ENCODE results near the gene ABCF2. TPM values are rescaled to one million over a fixed set of nuclear protein-coding genes. Genes with fewer than 3 reads are reported as not detected.

The ABCF2 gene
- total and polyA plus RNA-seq, 2 of the 13 experiments (the other 11 are each of a cell fraction or from before 2014, with no cell fraction given), result 16.3 to 42.5 TPM

DNA sequence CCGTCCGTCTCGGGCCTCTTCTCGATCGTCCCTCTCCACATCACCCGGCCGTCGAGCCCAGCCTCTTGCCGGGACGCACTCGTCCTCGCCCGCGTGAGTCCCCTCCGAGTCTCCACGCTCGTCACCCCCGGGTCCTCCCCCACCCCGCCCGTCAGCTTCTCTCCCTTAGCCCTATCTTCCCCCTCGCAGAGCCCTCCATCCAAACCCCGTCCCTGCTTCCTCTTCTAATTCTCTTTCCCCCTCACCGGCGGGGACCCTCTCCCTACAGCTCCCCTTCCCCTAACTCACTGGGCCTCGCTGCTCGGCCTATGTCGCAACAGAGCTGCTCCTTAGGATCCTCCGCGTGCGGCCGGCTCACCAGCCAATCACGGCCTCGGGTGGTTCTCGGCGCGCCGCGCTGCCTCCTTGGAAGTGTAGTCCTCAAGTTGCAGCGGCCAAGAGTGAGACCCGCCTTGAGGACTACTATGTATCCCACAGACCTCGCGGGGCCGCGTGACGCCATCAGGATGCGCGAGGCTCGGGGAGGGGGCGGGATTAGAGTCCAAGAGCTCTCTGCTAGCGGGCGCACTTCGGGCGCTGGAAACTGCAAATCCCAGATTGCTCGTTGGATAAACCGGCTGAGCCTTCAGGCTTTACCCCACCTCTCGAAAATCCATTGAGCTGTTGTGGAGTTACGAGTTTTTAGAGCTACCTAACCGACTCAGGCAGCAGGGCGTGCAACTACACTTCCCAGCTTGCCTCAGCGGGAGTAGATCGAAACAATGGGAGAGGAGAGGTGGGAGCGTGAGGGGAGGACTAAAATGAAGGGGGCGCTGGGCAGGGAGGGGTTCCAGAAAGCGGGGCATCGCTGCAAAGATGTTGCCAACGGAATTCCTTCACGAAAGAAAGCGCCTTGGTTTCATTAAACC, at the start of gene ABCF2 (continued):
- TF ChIP-seq MAZ (IDR thresholded peaks at IDR 0.05; ENCODE audit: borderline replicate concordance, low read depth, low read length) (peak; percentile 97), MAZ (CRISPR knock-in tag; IDR thresholded peaks at IDR 0.05; ENCODE audit: low read depth) (peak; percentile 63; the same call in 1 of the 2 replicates), ZNF660 (CRISPR knock-in tag; IDR thresholded peaks at IDR 0.05; ENCODE audit: borderline replicate concordance, low read depth) (no peak), SMAD3 (CRISPR knock-in tag; IDR thresholded peaks at IDR 0.05) (0 out of 2 replicates have a peak, but pooled peaks have one; percentile 38), ZNF772 (CRISPR knock-in tag; IDR thresholded peaks at IDR 0.05) (0 out of 2 replicates have a peak, but pooled peaks have one; percentile 16), MAFF (IDR thresholded peaks at IDR 0.05; ENCODE audit: low read depth, low read length) (no peak), HNRNPLL (IDR thresholded peaks at IDR 0.05; ENCODE audit: low read depth, low read length, poor library complexity, severe bottlenecking) (peak; percentile 53), SMARCE1 (IDR thresholded peaks at IDR 0.05; ENCODE audit: borderline replicate concordance) (no peak), TEAD3 (CRISPR knock-in tag; optimal IDR thresholded peaks at IDR 0.05; ENCODE audit: borderline replicate concordance) (peak; percentile 34), MED1 (CRISPR knock-in tag; IDR thresholded peaks at IDR 0.05) (peak; percentile 39), ZBTB1 (CRISPR knock-in tag; IDR thresholded peaks at IDR 0.05; ENCODE audit: borderline replicate concordance) (no peak), ZNF33B (CRISPR knock-in tag; IDR thresholded peaks at IDR 0.05) (0 out of 2 replicates have a peak, but pooled peaks have one; percentile 22), POGZ (CRISPR knock-in tag; IDR thresholded peaks at IDR 0.05) (peak; percentile 74), HNF4G (IDR thresholded peaks at IDR 0.05; ENCODE audit: borderline replicate concordance, low read depth, low read length) (peak; percentile 43; the same call in 1 of the 2 replicates), HNF4G (CRISPR knock-in tag; IDR thresholded peaks at IDR 0.05; ENCODE audit: borderline replicate concordance, low read depth) (no peak; the same call in 1 of the 2 replicates), U2AF2 (IDR thresholded peaks at IDR 0.05; ENCODE audit: low read depth, low read length) (no peak), ZNF709 (CRISPR knock-in tag; IDR thresholded peaks at IDR 0.05) (peak; percentile 82), NFYC (CRISPR knock-in tag; IDR thresholded peaks at IDR 0.05) (peak; percentile 87), ZNF354B (CRISPR knock-in tag; IDR thresholded peaks at IDR 0.05) (no peak), TCF12 (IDR thresholded peaks at IDR 0.05) (no peak), TCF12 (CRISPR knock-in tag; IDR thresholded peaks at IDR 0.05) (no peak), ZNF746 (CRISPR knock-in tag; IDR thresholded peaks at IDR 0.05) (peak; percentile 56; the same call in 1 of the 2 replicates), FOXJ3 (CRISPR knock-in tag; IDR thresholded peaks at IDR 0.05; ENCODE audit: borderline replicate concordance) (peak; percentile 49; the same call in 1 of the 2 replicates), TAF1 (CRISPR knock-in tag; IDR thresholded peaks at IDR 0.05) (peak; percentile 41; the same call in 1 of the 2 replicates)
- TF ChIP-seq, protein P1, sequence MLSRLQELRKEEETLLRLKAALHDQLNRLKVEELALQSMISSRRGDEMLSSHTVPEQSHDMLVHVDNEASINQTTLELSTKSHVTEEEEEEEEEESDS (CRISPR knock-in tag; IDR thresholded peaks at IDR 0.05; ENCODE audit: borderline replicate concordance), result no peak
- TF ChIP-seq, protein P2, sequence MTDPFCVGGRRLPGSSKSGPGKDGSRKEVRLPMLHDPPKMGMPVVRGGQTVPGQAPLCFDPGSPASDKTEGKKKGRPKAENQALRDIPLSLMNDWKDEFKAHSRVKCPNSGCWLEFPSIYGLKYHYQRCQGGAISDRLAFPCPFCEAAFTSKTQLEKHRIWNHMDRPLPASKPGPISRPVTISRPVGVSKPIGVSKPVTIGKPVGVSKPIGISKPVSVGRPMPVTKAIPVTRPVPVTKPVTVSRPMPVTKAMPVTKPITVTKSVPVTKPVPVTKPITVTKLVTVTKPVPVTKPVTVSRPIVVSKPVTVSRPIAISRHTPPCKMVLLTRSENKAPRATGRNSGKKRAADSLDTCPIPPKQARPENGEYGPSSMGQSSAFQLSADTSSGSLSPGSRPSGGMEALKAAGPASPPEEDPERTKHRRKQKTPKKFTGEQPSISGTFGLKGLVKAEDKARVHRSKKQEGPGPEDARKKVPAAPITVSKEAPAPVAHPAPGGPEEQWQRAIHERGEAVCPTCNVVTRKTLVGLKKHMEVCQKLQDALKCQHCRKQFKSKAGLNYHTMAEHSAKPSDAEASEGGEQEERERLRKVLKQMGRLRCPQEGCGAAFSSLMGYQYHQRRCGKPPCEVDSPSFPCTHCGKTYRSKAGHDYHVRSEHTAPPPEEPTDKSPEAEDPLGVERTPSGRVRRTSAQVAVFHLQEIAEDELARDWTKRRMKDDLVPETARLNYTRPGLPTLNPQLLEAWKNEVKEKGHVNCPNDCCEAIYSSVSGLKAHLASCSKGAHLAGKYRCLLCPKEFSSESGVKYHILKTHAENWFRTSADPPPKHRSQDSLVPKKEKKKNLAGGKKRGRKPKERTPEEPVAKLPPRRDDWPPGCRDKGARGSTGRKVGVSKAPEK (CRISPR knock-in tag; IDR thresholded peaks at IDR 0.05; ENCODE audit: borderline replicate concordance), result peak; percentile 62; the same call in 1 of the 2 replicates
- TF ChIP-seq, protein P3, sequence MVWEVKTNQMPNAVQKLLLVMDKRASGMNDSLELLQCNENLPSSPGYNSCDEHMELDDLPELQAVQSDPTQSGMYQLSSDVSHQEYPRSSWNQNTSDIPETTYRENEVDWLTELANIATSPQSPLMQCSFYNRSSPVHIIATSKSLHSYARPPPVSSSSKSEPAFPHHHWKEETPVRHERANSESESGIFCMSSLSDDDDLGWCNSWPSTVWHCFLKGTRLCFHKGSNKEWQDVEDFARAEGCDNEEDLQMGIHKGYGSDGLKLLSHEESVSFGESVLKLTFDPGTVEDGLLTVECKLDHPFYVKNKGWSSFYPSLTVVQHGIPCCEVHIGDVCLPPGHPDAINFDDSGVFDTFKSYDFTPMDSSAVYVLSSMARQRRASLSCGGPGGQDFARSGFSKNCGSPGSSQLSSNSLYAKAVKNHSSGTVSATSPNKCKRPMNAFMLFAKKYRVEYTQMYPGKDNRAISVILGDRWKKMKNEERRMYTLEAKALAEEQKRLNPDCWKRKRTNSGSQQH (CRISPR knock-in tag; IDR thresholded peaks at IDR 0.05; ENCODE audit: low read depth), result 0 out of 2 replicates have a peak, but pooled peaks have one; percentile 38
